Cerebellar nuclear complex (tissue), 1 donor: Measurements from ENCODE around the gene ENDOV.
A peak's percentile ranks its signal among the peaks of the same experiment; 100 is the strongest.

Experiments used
- DNase-seq, 2 experiments: peaks; one replicate each; lab custom pipeline; 2025; lab: John Stamatoyannopoulos, UW

The ENDOV gene

GRCh38 chr17:80416260-80416939 is 1.4 kb downstream of the ENDOV start:
- DNase-seq = no peak

GRCh38 chr17:80416940-80417293 is 1.9 kb downstream of the ENDOV start:
- no peak for DNase-seq

- no peak for DNase-seq
These were observed 3.6 kb downstream of the ENDOV start for GRCh38 chr17:80418589-80418988.

- DNase-seq = no peak
These were observed 4.3 kb downstream of the ENDOV start for GRCh38 chr17:80419255-80419654.

- no peak for DNase-seq
These were observed 6.6 kb downstream of the ENDOV start for GRCh38 chr17:80421381-80422090.

- no peak for DNase-seq
These were observed 7.3 kb downstream of the ENDOV start for GRCh38 chr17:80422276-80422675.

GRCh38 chr17:80422981-80423380 is 8.0 kb downstream of the ENDOV start:
- DNase-seq = no peak

- no peak for DNase-seq
These were observed 8.7 kb downstream of the ENDOV start for GRCh38 chr17:80423536-80424225.

- DNase-seq = no peak
These were observed 9.3 kb downstream of the ENDOV start for GRCh38 chr17:80424261-80424660.

GRCh38 chr17:80424878-80425765 is 10.2 kb downstream of the ENDOV start:
- no peak for DNase-seq

- no peak for DNase-seq
These were observed 11.0 kb downstream of the ENDOV start for GRCh38 chr17:80425835-80426426.

- DNase-seq = peak in 1 of 2 experiments; percentile 61
These were observed 11.8 kb downstream of the ENDOV start for GRCh38 chr17:80426671-80427326.

GRCh38 chr17:80427366-80428282 is 12.7 kb downstream of the ENDOV start:
- peak; percentile 45 to 48 for DNase-seq

GRCh38 chr17:80428363-80428762 is 13.4 kb downstream of the ENDOV start:
- DNase-seq = no peak

- DNase-seq = no peak
These were observed 13.8 kb downstream of the ENDOV start for GRCh38 chr17:80428796-80429195.

- DNase-seq = no peak
These were observed 14.6 kb downstream of the ENDOV start for GRCh38 chr17:80429356-80430275.

- DNase-seq = no peak
These were observed 15.7 kb downstream of the ENDOV start for GRCh38 chr17:80430446-80431245.
